ENCODE data around the gene EPHX1. TPM values are rescaled to one million over a fixed set of nuclear protein-coding genes. Genes with fewer than 3 reads are reported as not detected.
A peak's percentile ranks its signal among the peaks of the same experiment; 100 is the strongest.

Gene EPHX1
- total and polyA plus RNA-seq, 4 donors = 31.7 to 115 (median 98.5) TPM

- H3K4me1 ChIP-seq (ENCODE audit: control insufficient read depth in 5 of 5, insufficient read depth in 5 of 5, low read length in 5 of 5) = peaks cover 6 to 63% (median 38%) of the 10 kb centered on the region in 5 donors
- H3K36me3 ChIP-seq (ENCODE audit: control insufficient read depth in 4 of 4, insufficient read depth in 4 of 4, low read length in 4 of 4) = peaks cover 0 to 10% (median 4%) of the 10 kb centered on the region in 4 donors
- H3K9me3 ChIP-seq (ENCODE audit: control insufficient read depth in 4 of 4, insufficient read depth in 3 of 4, low read length in 3 of 4) = no peaks in the 10 kb centered on the region
- H3K9ac ChIP-seq (ENCODE audit: insufficient read depth in 1 of 2, low read length in 2 of 2) = peak overlapping the region in 1 of 2 donors; percentile 75
- H3K27ac ChIP-seq (ENCODE audit: low read depth in 1 of 2, low read length in 1 of 2) = peak overlapping the region in 1 of 2 donors; percentile 82
- H3K4me3 ChIP-seq = peak overlapping the region; percentile 37
- no peak for TF ChIP-seq CTCF (IDR thresholded peaks at IDR 0.05; ENCODE audit: control extremely low read depth, extremely low read depth)
- ATAC-seq (ENCODE audit: insufficient read depth, low FRiP score) (no peak), DNase-seq (peak in 2 of 3 donors; percentile 46 to 67)
- H3K27me3 ChIP-seq (ENCODE audit: control insufficient read depth in 3 of 3, insufficient read depth in 3 of 3, low read length in 2 of 3) = no peaks in the 10 kb centered on the region
- 47 to 79% methylated on average over 10 of the region's 10 CpGs for WGBS, 2 donors
These were observed 1.9 kb downstream of the EPHX1 start for GRCh38 chr1:225811622-225812487.

- Histone ChIP-seq H3K27me3 (ENCODE audit: control insufficient read depth in 3 of 3, insufficient read depth in 3 of 3, low read length in 2 of 3) (no peaks in the 10 kb centered on the region), H3K4me1 (ENCODE audit: control insufficient read depth in 5 of 5, insufficient read depth in 5 of 5, low read length in 5 of 5) (peaks cover 13 to 71% (median 45%) of the 10 kb centered on the region in 5 donors), H3K4me3 (no peak overlapping the region), H3K9me3 (ENCODE audit: control insufficient read depth in 4 of 4, insufficient read depth in 3 of 4, low read length in 3 of 4) (no peaks in the 10 kb centered on the region), H3K9ac (ENCODE audit: insufficient read depth in 1 of 2, low read length in 2 of 2) (peak overlapping the region in 1 of 2 donors; percentile 59), H3K27ac (ENCODE audit: low read depth in 1 of 2, low read length in 1 of 2) (peak overlapping the region; percentile 10 to 82), H3K36me3 (ENCODE audit: control insufficient read depth in 4 of 4, insufficient read depth in 4 of 4, low read length in 4 of 4) (peaks cover 0 to 10% (median 4%) of the 10 kb centered on the region in 4 donors)
- 73 to 80% methylated on average over 8 of the region's 8 CpGs for WGBS, 2 donors
- DNase-seq = peak in 2 of 3 donors; percentile 66 to 68
- TF ChIP-seq CTCF (IDR thresholded peaks at IDR 0.05; ENCODE audit: control extremely low read depth, extremely low read depth) = no peak
- no peak for ATAC-seq (ENCODE audit: insufficient read depth, low FRiP score)
These were observed 2.7 kb downstream of the EPHX1 start for GRCh38 chr1:225812488-225813213.

GRCh38 chr1:225813214-225813964 is 3.5 kb downstream of the EPHX1 start:
- DNase-seq (peak; percentile 59 to 93 (median 83)), ATAC-seq (ENCODE audit: insufficient read depth, low FRiP score) (peak; percentile 19)
- 6 to 15% methylated on average over 9 to 10 of the region's 10 CpGs for WGBS, 2 donors
- H3K27ac ChIP-seq (ENCODE audit: low read depth in 1 of 2, low read length in 1 of 2) = peak overlapping the region; percentile 10 to 82
- H3K9ac ChIP-seq (ENCODE audit: insufficient read depth in 1 of 2, low read length in 2 of 2) = peak overlapping the region in 1 of 2 donors; percentile 59
- H3K4me3 ChIP-seq = no peak overlapping the region
- no peaks in the 10 kb centered on the region for H3K9me3 ChIP-seq (ENCODE audit: control insufficient read depth in 4 of 4, insufficient read depth in 3 of 4, low read length in 3 of 4)
- H3K36me3 ChIP-seq (ENCODE audit: control insufficient read depth in 4 of 4, insufficient read depth in 4 of 4, low read length in 4 of 4) = peaks cover 0 to 10% (median 4%) of the 10 kb centered on the region in 4 donors
- no peak for TF ChIP-seq CTCF (IDR thresholded peaks at IDR 0.05; ENCODE audit: control extremely low read depth, extremely low read depth)
- H3K27me3 ChIP-seq (ENCODE audit: control insufficient read depth in 3 of 3, insufficient read depth in 3 of 3, low read length in 2 of 3) = no peaks in the 10 kb centered on the region
- H3K4me1 ChIP-seq (ENCODE audit: control insufficient read depth in 5 of 5, insufficient read depth in 5 of 5, low read length in 5 of 5) = peaks cover 17 to 79% (median 51%) of the 10 kb centered on the region in 5 donors

Measured in lung (tissue), 12 donors.